ENCODE results near the gene NGEF.

- TF ChIP-seq, protein P1, sequence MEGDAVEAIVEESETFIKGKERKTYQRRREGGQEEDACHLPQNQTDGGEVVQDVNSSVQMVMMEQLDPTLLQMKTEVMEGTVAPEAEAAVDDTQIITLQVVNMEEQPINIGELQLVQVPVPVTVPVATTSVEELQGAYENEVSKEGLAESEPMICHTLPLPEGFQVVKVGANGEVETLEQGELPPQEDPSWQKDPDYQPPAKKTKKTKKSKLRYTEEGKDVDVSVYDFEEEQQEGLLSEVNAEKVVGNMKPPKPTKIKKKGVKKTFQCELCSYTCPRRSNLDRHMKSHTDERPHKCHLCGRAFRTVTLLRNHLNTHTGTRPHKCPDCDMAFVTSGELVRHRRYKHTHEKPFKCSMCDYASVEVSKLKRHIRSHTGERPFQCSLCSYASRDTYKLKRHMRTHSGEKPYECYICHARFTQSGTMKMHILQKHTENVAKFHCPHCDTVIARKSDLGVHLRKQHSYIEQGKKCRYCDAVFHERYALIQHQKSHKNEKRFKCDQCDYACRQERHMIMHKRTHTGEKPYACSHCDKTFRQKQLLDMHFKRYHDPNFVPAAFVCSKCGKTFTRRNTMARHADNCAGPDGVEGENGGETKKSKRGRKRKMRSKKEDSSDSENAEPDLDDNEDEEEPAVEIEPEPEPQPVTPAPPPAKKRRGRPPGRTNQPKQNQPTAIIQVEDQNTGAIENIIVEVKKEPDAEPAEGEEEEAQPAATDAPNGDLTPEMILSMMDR (IDR thresholded peaks at IDR 0.05; ENCODE audit: insufficient read depth, low read length, poor library complexity, severe bottlenecking), result no peak
- no peak for TF ChIP-seq EZH2phosphoT487 (conservative IDR thresholded peaks at IDR 0.05; ENCODE audit: low read length)
These were observed 93.9 kb downstream of the NGEF start for GRCh38 chr2:232919141-232919540.

Data from SU-DHL-6 (cell line).